ENCODE results near the gene CALHM4. TPM values are rescaled to one million over a fixed set of nuclear protein-coding genes. Genes with fewer than 3 reads are reported as not detected.

CALHM4 gene
- total RNA-seq, 4 donors from 2014 or later: not detected

DNA sequence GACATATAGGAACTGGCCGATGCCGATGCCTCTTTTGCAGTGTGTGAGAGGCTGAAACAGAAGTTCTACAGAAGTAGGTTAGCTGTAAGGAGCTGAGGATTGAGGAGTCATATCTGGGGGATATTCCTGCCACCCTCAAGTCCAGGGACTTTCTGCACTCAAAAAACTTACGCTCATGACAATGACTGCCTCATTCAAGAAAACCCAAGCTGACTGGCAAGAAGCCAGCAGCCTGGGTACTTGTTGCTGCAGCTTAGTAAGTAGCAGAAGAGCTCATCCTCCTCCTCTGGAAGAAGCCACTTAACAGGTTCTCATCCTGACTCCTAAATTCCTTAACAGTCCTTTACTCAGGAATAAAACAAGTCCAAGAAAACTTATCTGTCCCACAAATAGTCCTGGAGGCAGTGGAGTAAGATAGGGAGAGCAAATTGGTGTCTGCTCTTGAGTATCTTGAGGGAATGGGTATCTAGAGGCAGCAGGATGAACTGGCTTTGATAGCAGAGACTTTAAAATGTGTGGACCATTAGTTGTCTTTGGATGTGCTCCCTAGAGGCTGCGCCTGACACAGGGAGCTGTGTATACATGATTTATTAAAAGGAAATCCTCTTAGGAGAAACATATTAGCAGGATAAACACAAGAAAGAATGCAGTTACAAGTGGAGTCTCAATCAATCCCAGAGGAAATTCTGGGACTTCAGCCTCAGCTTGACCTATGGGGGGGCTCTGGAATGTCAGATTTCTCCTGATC, 34.8 kb upstream of the CALHM4 start:
- intact Hi-C loops (cut with DNase I; ENCODE audit: low total_unique reads): no loop called here
- Histone ChIP-seq H3K27ac (no peak overlapping the region), H3K4me1 (no peaks in the 10 kb centered on the region), H3K27me3 (no peaks in the 10 kb centered on the region), H3K4me3 (no peak overlapping the region), H3K9me3 (no peaks in the 10 kb centered on the region), H3K36me3 (no peaks in the 10 kb centered on the region)
- in situ Hi-C loops (cut with MboI; ENCODE audit: low sequenced_read_pairs in 4 of 4): no loop called here
- no peak for TF ChIP-seq CTCF (IDR thresholded peaks at IDR 0.05 in 4 of 5, conservative IDR thresholded peaks at IDR 0.05 in 1 of 5)
- TF ChIP-seq POLR2A (IDR thresholded peaks at IDR 0.05): no peak
- no peak for ATAC-seq
- no peak for DNase-seq

- no peak for ATAC-seq
- H3K4me1 ChIP-seq: no peaks in the 10 kb centered on the region
- in situ Hi-C loops (cut with MboI; ENCODE audit: low sequenced_read_pairs in 4 of 4): no loop called here
- intact Hi-C loops (cut with DNase I; ENCODE audit: low total_unique reads): no loop called here
- no peak overlapping the region for H3K4me3 ChIP-seq
- no peak for DNase-seq
- H3K27me3 ChIP-seq: no peaks in the 10 kb centered on the region
- H3K9me3 ChIP-seq: no peaks in the 10 kb centered on the region
- H3K27ac ChIP-seq: no peak overlapping the region
- H3K36me3 ChIP-seq: no peaks in the 10 kb centered on the region
- TF ChIP-seq CTCF (IDR thresholded peaks at IDR 0.05 in 4 of 5, conservative IDR thresholded peaks at IDR 0.05 in 1 of 5) (no peak), POLR2A (IDR thresholded peaks at IDR 0.05) (no peak)
Measured at GRCh38 chr6:116522896-116523295, 30.7 kb upstream of the CALHM4 start.

- no peaks in the 10 kb centered on the region for H3K9me3 ChIP-seq
- no peak overlapping the region for H3K4me3 ChIP-seq
- intact Hi-C loops (cut with DNase I; ENCODE audit: low total_unique reads) (no loop called here), in situ Hi-C loops (cut with MboI; ENCODE audit: low sequenced_read_pairs in 4 of 4) (no loop called here)
- H3K27me3 ChIP-seq: no peaks in the 10 kb centered on the region
- TF ChIP-seq CTCF (IDR thresholded peaks at IDR 0.05 in 4 of 5, conservative IDR thresholded peaks at IDR 0.05 in 1 of 5) (no peak), POLR2A (IDR thresholded peaks at IDR 0.05) (no peak)
- ATAC-seq (no peak), DNase-seq (no peak)
- H3K4me1 ChIP-seq: no peaks in the 10 kb centered on the region
- no peaks in the 10 kb centered on the region for H3K36me3 ChIP-seq
- H3K27ac ChIP-seq: no peak overlapping the region
Measured at GRCh38 chr6:116524236-116524635, 29.3 kb upstream of the CALHM4 start.

- H3K4me3 ChIP-seq: no peak overlapping the region
- intact Hi-C loops (cut with DNase I; ENCODE audit: low total_unique reads) (no loop called here), in situ Hi-C loops (cut with MboI; ENCODE audit: low sequenced_read_pairs in 4 of 4) (loop anchor here in 2 of 4 donors (5.0 to 25.0 kb wide), 2 partner anchors 236 to 241 kb away; partner anchors contain the start of gene TSPYL1 (in 1 of the 2))
- ATAC-seq (no peak), DNase-seq (no peak)
- no peak overlapping the region for H3K27ac ChIP-seq
- H3K4me1 ChIP-seq: no peaks in the 10 kb centered on the region
- TF ChIP-seq CTCF (IDR thresholded peaks at IDR 0.05 in 4 of 5, conservative IDR thresholded peaks at IDR 0.05 in 1 of 5): no peak
- TF ChIP-seq POLR2A (IDR thresholded peaks at IDR 0.05): no peak
- no peaks in the 10 kb centered on the region for H3K27me3 ChIP-seq
- no peaks in the 10 kb centered on the region for H3K36me3 ChIP-seq
- H3K9me3 ChIP-seq: no peaks in the 10 kb centered on the region
Measured at GRCh38 chr6:116528133-116528532, 25.4 kb upstream of the CALHM4 start.

Measured in gastrocnemius medialis (tissue), 4 donors.